RWPE1 (cell line): ENCODE data around the gene TDRD9.

Experiments used
- CTCF ChIA-PET: fragments of 350-600 bp; sonication (Branson Sonifier 250); formaldehyde crosslinking; extraction: SDS; loops from one replicate; lab custom pipeline; 2021; lab: Yijun Ruan, JAX
- POLR2A ChIA-PET: fragments of 400-600 bp; formaldehyde crosslinking; extraction: SDS; loops from one replicate; lab custom pipeline; 2020; ENCODE audit warnings: antibody characterized with exemption; ENCODE audit not compliant: low non-redundant PET; lab: Yijun Ruan, JAX
- DNase-seq: peaks from one replicate; pipeline ENCODE4 v3.0.0; 2012; ENCODE audit warnings: low spot score
- H3K27ac ChIP-seq: fragments of 450-650 bp; 2 replicates; pipeline ENCODE4 v1.5.1; 2017
- CTCF ChIP-seq: fragments of 450-650 bp; conservative IDR thresholded peaks from 2 replicates; pipeline ENCODE4 v1.5.1; 2017; ENCODE audit warnings: low read depth, mild to moderate bottlenecking

The TDRD9 gene

GRCh38 chr14:103928011-103928890 is at the start of gene TDRD9:
TSS of gene TDRD9 (plus strand) at chr14:103928456. CDS start at chr14:103928510, 54 bp downstream.
- no peak for DNase-seq
- ChIA-PET CTCF (interaction anchor here (0.7 kb wide), 1 partner anchor 119 kb away, joined by 4 read pairs; no protein-coding TSS in a partner anchor), POLR2A (no interaction called here)
- no peak for TF ChIP-seq CTCF
- no peak within 1 kb of the TSS for H3K27ac ChIP-seq

DNA sequence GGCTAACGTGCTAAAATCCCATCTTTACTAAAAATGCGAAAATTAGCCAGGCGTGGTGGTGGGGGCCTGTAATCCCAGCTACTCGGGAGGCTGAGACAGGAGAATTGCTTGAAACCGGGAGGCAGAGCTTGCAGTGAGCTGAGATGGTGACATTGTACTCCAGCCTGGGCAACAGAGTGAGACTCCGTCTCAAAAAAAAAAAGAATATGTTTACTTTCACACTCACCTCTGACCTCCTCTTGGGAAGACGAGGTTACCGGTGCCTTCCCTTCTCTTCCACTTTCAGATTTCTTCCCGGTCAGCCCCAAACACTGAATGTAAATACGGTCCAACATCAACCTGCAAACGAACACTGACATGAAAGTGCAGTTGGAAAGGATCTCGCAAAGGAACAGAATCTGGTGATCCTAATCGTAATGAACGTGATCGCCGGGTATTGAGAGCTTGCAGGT is 49.1 kb upstream of the TDRD9 start:
- DNase-seq: no peak
- TF ChIP-seq CTCF: no peak
- ChIA-PET CTCF (interaction anchor here (0.7 to 1.0 kb wide), 2 partner anchors 75 to 1658 kb away, joined by 3 read pairs; no protein-coding TSS in a partner anchor), POLR2A (interaction anchor here (0.6 kb wide), 1 partner anchor 35 kb away, joined by 3 read pairs; no protein-coding TSS in a partner anchor)
- peak overlapping the region; percentile 92 for H3K27ac ChIP-seq

DNA sequence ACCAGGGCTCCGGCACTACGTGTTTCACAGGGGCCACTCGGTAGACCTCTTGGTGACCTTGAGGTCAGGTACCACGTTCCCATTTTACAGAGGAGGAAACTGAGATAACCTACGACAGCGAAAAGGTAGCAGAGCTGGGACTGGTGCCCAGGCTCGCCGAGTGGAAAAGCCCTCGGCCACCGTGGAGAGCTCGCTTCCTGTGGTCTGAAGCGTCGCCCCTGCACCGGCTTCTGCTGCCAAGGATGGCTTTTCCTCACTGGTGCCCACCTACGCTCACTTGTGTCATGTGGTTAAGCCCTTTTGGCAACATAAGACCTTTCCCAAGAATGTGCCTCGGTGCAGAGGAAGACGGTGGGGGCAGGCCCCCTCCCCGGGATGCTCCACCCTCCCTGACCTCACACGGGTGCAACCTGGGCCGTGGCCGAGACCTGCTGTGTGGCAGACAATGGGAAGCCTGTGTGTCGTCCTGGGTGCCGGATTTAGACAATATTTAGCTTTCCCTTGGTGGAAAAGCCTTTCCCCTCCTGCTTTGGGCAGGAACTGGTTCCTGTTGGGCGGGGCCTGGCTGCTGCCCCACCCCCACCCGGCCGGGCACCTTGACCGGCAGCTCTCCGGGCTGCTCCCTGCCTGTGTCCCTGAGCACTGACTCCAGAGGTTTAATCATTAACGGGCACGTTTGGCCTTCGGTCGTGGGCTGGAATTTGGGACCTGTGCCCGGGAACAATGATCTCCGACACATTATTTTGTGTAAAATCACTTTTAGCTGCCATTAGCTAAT is 48.5 kb upstream of the TDRD9 start:
- no peak for TF ChIP-seq CTCF
- ChIA-PET CTCF (interaction anchor here (1.1 kb wide), 1 partner anchor 21 kb away, joined by 3 read pairs; no protein-coding TSS in a partner anchor), POLR2A (no interaction called here)
- DNase-seq: peak; percentile 67
- peak overlapping the region; percentile 92 for H3K27ac ChIP-seq

GRCh38 chr14:103880348-103881267 is 47.6 kb upstream of the TDRD9 start:
- H3K27ac ChIP-seq: peak overlapping the region; percentile 92
- CTCF ChIA-PET: interaction anchor here (0.6 to 1.1 kb wide), 4 partner anchors 13 to 72 kb away, joined by 3 to 4 read pairs (median 4); no protein-coding TSS in a partner anchor
- peak; percentile 34 for DNase-seq
- TF ChIP-seq CTCF: no peak
- POLR2A ChIA-PET: interaction anchor here (0.5 kb wide), 1 partner anchor 10 kb away, joined by 4 read pairs; no protein-coding TSS in a partner anchor

GRCh38 chr14:103881268-103882201 is 46.7 kb upstream of the TDRD9 start:
- ChIA-PET POLR2A (no interaction called here), CTCF (interaction anchor here (0.6 to 1.0 kb wide), 2 partner anchors 28 to 117 kb away, joined by 4 to 5 read pairs; no protein-coding TSS in a partner anchor)
- H3K27ac ChIP-seq: peak overlapping the region; percentile 92; the same call in 1 of the 2 replicates
- DNase-seq: no peak
- no peak for TF ChIP-seq CTCF
